GM19193 (cell line): ENCODE data around the gene PLCB1.

Experiments used
- POLR2A ChIP-seq: IDR thresholded peaks from 4 replicates; pipeline ENCODE4 v1.6.1; 2011; ENCODE audit not compliant: insufficient read depth, insufficient read length; ENCODE audit errors: extremely low read depth

Gene PLCB1

GRCh38 chr20:8645326-8645725 lies 513.3 kb downstream of the PLCB1 start:
- TF ChIP-seq POLR2A = no peak

DNA sequence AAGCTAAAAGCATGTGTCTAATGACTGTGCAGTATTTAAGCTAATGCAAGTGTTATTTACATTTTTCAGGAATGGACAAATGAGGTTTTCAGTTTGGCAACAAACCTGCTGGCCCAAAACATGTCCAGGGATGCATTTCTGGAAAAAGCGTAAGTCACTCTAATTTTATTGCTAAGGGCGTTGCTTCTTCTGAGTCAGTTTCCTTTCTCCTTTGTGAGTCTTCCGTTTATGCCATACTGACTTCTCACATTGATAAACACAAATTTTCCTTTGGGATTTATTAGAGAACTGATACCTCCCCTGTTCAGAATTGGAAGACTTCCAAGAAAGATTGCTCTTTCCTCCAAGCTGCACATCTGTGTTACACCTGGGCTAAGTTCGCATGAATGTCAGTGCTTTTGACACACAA lies 514.0 kb downstream of the PLCB1 start:
- no peak for TF ChIP-seq POLR2A

- no peak for TF ChIP-seq POLR2A
Observed at GRCh38 chr20:8646716-8647115, 514.6 kb downstream of the PLCB1 start.

GRCh38 chr20:8647961-8648441 lies 515.9 kb downstream of the PLCB1 start:
- no peak for TF ChIP-seq POLR2A

GRCh38 chr20:8648466-8648865 lies 516.4 kb downstream of the PLCB1 start:
- TF ChIP-seq POLR2A = no peak

- no peak for TF ChIP-seq POLR2A
Observed at GRCh38 chr20:8652396-8652795, 520.3 kb downstream of the PLCB1 start.

GRCh38 chr20:8654486-8654885 lies 522.4 kb downstream of the PLCB1 start:
- no peak for TF ChIP-seq POLR2A

DNA sequence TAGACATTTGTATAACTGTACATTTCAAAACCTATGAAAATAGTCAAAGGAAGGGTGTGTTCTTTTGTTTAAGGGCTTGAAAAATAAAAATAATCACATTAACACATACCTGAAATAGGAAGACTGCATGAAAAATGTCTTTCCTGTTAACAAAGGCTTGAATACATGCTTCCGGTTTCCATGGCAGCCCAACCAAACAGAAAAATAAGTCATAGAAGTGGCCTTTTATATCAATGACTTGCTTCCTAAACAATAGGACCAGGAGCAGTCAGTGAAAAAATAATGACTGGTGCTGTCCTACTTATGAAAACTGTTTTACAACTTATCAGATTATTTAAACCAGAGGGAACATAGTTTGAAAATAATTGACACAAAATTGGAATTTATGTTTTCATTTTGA lies 524.3 kb downstream of the PLCB1 start:
- TF ChIP-seq POLR2A = no peak

DNA sequence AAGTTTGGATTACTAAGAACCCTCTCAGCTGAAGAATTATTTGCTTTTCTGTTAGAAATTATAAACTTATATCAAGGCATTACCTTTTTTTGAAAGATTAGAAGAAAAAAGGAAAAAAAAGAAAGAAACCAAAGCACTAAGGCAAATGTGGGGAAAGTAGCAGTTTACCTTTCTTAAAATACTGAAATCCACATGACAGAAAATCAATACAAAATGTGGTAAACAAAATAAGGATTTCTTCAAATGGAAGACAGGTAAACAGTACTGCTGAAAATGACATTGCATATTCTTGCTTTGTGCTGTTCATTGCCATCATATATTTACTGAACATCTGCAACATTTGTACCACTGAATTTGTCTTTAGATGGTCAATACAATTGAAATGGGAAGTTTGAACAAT lies 525.6 kb downstream of the PLCB1 start:
- TF ChIP-seq POLR2A = no peak

- no peak for TF ChIP-seq POLR2A
Observed at GRCh38 chr20:8658103-8658502, 526.0 kb downstream of the PLCB1 start.

DNA sequence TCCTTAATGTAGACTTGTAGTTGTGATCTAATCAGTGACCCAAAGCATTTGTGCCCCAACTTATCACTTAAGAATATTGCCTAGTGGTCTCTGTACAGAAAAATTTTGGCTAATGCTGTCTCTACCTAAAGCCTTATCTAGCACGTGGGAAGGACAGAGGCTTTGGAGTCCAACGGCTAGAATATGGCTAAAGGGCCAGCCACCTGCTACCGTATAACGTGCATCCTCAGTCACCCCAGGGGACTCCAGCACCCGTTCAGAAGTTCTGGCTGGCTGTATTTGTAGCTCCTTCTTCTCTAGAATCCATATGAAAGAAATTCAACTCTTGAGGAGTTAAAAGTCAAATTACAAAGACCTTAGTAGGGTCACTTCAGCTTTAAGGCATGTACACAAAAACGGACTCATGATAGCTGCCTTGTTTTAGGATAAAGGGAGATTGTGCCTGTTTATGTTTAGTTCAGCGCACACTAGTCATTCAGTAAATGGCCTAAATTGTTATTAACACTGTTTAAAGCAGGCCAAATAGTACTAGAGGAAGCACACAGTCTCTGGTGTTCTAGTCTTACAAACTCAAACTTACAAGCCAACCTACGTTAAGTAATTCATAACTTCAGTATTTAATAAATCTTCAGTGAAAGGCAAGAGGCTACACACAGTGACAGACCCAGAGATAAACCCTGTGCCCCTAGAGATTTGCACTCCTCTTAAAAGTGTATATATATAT lies 529.3 kb downstream of the PLCB1 start:
- no peak for TF ChIP-seq POLR2A

DNA sequence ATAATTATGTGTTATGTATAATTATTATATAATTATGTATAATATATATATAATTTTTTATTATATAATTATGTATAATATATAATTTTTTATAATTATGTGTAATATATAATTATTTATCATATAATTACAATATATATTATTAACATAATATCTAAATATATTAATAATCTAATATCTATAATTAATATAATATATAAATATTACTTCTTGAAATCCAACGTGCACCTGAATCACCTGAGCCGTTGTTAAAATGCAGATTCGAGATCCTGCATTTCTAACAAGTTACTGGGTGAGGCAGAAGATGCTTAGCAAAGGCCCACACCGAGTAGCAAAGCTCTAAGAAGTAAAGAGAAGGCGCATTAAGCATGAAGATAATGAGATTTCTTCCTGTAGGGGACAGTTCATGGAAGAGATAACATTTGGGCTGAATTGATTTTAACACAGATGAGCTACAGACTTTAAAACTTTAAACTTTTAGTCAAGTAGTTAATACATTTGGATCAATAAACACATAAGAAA lies 530.4 kb downstream of the PLCB1 start:
- no peak for TF ChIP-seq POLR2A

- no peak for TF ChIP-seq POLR2A
Observed at GRCh38 chr20:8663424-8663823, 531.4 kb downstream of the PLCB1 start.

GRCh38 chr20:8664778-8665177 lies 532.7 kb downstream of the PLCB1 start:
- TF ChIP-seq POLR2A = no peak

DNA sequence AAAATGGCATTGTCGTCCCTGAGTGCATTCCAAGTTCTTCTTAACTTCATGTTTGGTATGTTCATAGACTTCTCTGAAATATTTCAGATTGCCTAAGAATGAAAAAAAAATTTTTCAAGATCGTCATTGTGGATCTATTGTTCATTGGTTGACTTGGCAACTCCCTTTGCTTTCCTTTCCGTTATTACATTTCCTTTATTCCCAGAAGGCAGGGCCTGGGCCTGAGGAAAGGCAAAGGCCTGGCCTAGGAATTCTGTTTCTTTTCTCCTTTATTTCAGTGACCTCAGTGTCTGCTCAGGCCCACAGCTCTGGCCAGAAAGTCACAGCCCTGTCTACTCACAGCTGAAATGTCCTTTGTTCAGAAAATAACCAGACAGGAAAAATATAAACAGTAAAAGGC lies 535.2 kb downstream of the PLCB1 start:
- TF ChIP-seq POLR2A = no peak

DNA sequence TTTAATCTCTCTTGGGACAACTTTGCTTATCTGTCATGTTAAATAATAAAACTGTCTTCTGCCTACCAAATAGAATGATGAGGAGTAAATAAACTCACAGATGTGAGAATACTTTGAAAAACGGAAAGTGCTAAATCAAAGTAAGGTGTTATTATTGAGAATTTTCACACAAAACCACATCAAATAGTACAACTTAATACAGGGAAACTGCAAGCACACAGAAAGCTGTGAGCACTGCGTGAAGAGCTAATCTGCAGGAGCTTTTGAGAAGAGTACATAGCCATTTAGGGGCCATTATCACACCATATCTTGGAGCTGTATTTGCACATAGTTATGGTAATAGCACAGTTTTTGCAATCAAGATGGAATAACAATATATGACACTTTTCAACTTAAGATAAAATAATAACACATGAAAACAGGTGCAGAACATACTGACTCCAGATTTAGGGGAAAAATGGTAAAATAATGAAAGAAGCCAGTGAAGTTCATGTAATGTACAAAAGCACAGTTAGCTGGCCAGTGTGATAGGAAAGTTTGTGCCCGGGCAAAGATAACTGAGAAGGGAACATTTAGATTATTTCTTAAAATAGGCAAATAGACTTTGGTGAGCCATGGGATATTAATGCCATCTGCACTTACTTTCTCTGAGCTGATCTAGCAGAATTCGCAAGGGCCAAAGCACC lies 538.3 kb downstream of the PLCB1 start:
- no peak for TF ChIP-seq POLR2A
